NCI-H1092 treated with DMSO at 0.1 percent for 48 hours (cell line): ENCODE data around the gene PHEX.
A peak's percentile ranks its signal among the peaks of the same experiment; 100 is the strongest.

Source experiments
- DNase-seq: peaks from one replicate; lab custom pipeline; 2025; lab: John Stamatoyannopoulos, UW

The PHEX gene

GRCh38 chrX:22150371-22150770 is 118.2 kb downstream of the PHEX start:
- no peak for DNase-seq

GRCh38 chrX:22155126-22155525 is 123.0 kb downstream of the PHEX start:
- DNase-seq: no peak

- no peak for DNase-seq
Measured at GRCh38 chrX:22159071-22159470, 126.9 kb downstream of the PHEX start.

GRCh38 chrX:22163326-22163725 is 131.2 kb downstream of the PHEX start:
- DNase-seq: peak; percentile 39

- DNase-seq: no peak
Measured at GRCh38 chrX:22164770-22165388, 132.8 kb downstream of the PHEX start.

GRCh38 chrX:22165732-22166457 is 133.8 kb downstream of the PHEX start:
- DNase-seq: no peak

GRCh38 chrX:22171287-22172060 is 139.3 kb downstream of the PHEX start:
- DNase-seq: no peak

GRCh38 chrX:22173966-22174365 is 141.8 kb downstream of the PHEX start:
- no peak for DNase-seq

GRCh38 chrX:22177950-22178515 is 145.9 kb downstream of the PHEX start:
- no peak for DNase-seq

- DNase-seq: no peak
Measured at GRCh38 chrX:22184096-22184495, 152.0 kb downstream of the PHEX start.

GRCh38 chrX:22186165-22186564 is 154.0 kb downstream of the PHEX start:
- DNase-seq: no peak

- no peak for DNase-seq
Measured at GRCh38 chrX:22192419-22193060, 160.4 kb downstream of the PHEX start.

GRCh38 chrX:22193851-22194659 is 161.9 kb downstream of the PHEX start:
- no peak for DNase-seq

GRCh38 chrX:22194660-22194945 is 162.5 kb downstream of the PHEX start:
- no peak for DNase-seq

GRCh38 chrX:22196149-22196548 is 164.0 kb downstream of the PHEX start:
- DNase-seq: no peak

- DNase-seq: no peak
Measured at GRCh38 chrX:22202251-22202650, 170.1 kb downstream of the PHEX start.

GRCh38 chrX:22203186-22203585 is 171.1 kb downstream of the PHEX start:
- no peak for DNase-seq

GRCh38 chrX:22206781-22207180 is 174.7 kb downstream of the PHEX start:
- DNase-seq: no peak

GRCh38 chrX:22220941-22221340 is 188.8 kb downstream of the PHEX start:
- DNase-seq: no peak

GRCh38 chrX:22234380-22234779 is 202.3 kb downstream of the PHEX start:
- DNase-seq: no peak

- DNase-seq: no peak
Measured at GRCh38 chrX:22237479-22237878, 205.4 kb downstream of the PHEX start.

- no peak for DNase-seq
Measured at GRCh38 chrX:22246620-22247019, 214.5 kb downstream of the PHEX start.
